K562 (cell line): Measurements from ENCODE around the gene PI4K2A. TPM values are rescaled to one million over a fixed set of nuclear protein-coding genes. Genes with fewer than 3 reads are reported as not detected.

ENCODE experiments used
- EGR1 ChIP-seq: fragments of 450-650 bp; conservative IDR thresholded peaks from 2 replicates; pipeline ENCODE4 v1.6.1; 2017; ENCODE audit warnings: mild to moderate bottlenecking
- GTF2A2 ChIP-seq: IDR thresholded peaks from 2 replicates; pipeline ENCODE4 v1.6.1; 2016; ENCODE audit warnings: mild to moderate bottlenecking, missing genetic modification characterization, missing compliant biosample characterization
- HLTF ChIP-seq: fragments of 450-650 bp; IDR thresholded peaks from 2 replicates; pipeline ENCODE4 v1.6.1; 2016
- ILK ChIP-seq: fragments of 450-650 bp; IDR thresholded peaks from 2 replicates; pipeline ENCODE4 v1.6.1; 2016; ENCODE audit warnings: missing genetic modification characterization, low read depth, mild to moderate bottlenecking, missing compliant biosample characterization, moderate library complexity, borderline replicate concordance
- KAT8 ChIP-seq: fragments of 450-650 bp; IDR thresholded peaks from 2 replicates; pipeline ENCODE4 v1.6.1; 2016; ENCODE audit warnings: low read depth, mild to moderate bottlenecking
- MBD2 ChIP-seq: sonication (generic); IDR thresholded peaks from 2 replicates; pipeline ENCODE4 v1.6.1; 2016; ENCODE audit warnings: low read depth, borderline replicate concordance
- NCOR1 ChIP-seq: fragments of 450-650 bp; IDR thresholded peaks from 2 replicates; pipeline ENCODE4 v1.6.1; 2016; ENCODE audit warnings: mild to moderate bottlenecking, moderate library complexity
- PCBP2 ChIP-seq: fragments of 200-400 bp; formaldehyde crosslinking; IDR thresholded peaks from 2 replicates; pipeline ENCODE4 v1.6.1; 2018; ENCODE audit warnings: low read length, low read depth, mild to moderate bottlenecking, moderate library complexity; ENCODE audit not compliant: poor library complexity, severe bottlenecking
- PHF8 ChIP-seq: fragments of 200-600 bp; sonication (generic); IDR thresholded peaks from 2 replicates; pipeline ENCODE4 v1.6.1; 2012; ENCODE audit warnings: mixed run types, mild to moderate bottlenecking, inconsistent platforms, low read length, moderate library complexity, borderline replicate concordance
- TCF3 ChIP-seq: sonication (generic); formaldehyde crosslinking; IDR thresholded peaks from 2 replicates; pipeline ENCODE4 v1.4.0; 2020; ENCODE audit warnings: mild to moderate bottlenecking, missing genetic modification reagents
- ZNF253 ChIP-seq: fragments of 250-450 bp; sonication (Bioruptor Pico); conservative IDR thresholded peaks from 2 replicates; pipeline ENCODE4 v1.6.1; 2021; ENCODE audit warnings: mild to moderate bottlenecking
- ZNF57 ChIP-seq: fragments of 450-650 bp; formaldehyde crosslinking; IDR thresholded peaks from 2 replicates; pipeline ENCODE4 v1.4.0; 2020; ENCODE audit warnings: mild to moderate bottlenecking, moderate library complexity
- ZNF780A ChIP-seq: fragments of 250-450 bp; sonication (Bioruptor Pico); IDR thresholded peaks from 2 replicates; pipeline ENCODE4 v1.5.0; 2021; ENCODE audit warnings: mild to moderate bottlenecking
- polyA plus RNA-seq, 8 experiments: library from polyadenylated mRNA; depleted of rRNA in 4 of 8; stranded (reverse) in 5 of 8; unstranded in 3 of 8; fragments of >200 nt; fragmentation: Nextera tagmentation in 2 of 8; fragmentation: Illumina TruSeq in 1 of 8; extraction: Ambion mirVana in 2 of 8; extraction: Trizol in 1 of 8; gene quantifications; 2 replicates each; pipeline versions ENCODE4 v1.2.1 to v1.2.3, GENCODE V29; 2011 to 2014; ENCODE audit warnings: inconsistent platforms in 1 of 8, missing spikeins in 1 of 8
- total RNA-seq, 7 experiments: library from RNA; depleted of rRNA in 6 of 7; stranded (reverse); fragments of >200 nt in 6 of 7; fragmentation: Illumina TruSeq in 2 of 7; extraction: Trizol in 2 of 7; gene quantifications; 2 replicates each; pipeline versions ENCODE4 v1.2.1 to v1.2.3, GENCODE V29; 2011 to 2021; ENCODE audit warnings: low replicate concordance in 1 of 7
- TF ChIP-seq, protein P1 (sequence below): fragments of 450-650 bp; IDR thresholded peaks from 2 replicates; pipeline ENCODE4 v1.6.1; 2017; ENCODE audit warnings: antibody characterized with exemption, mild to moderate bottlenecking
- TF ChIP-seq, protein P2 (sequence below), 2 experiments: fragments of 450-650 bp in 1 of 2; sonication (generic) in 1 of 2; formaldehyde crosslinking in 1 of 2; IDR thresholded peaks; 2 replicates each; pipeline versions ENCODE4 v1.7.1 to v1.9.0; 2016 to 2022; ENCODE audit warnings: inconsistent platforms in 1 of 2, mild to moderate bottlenecking in 1 of 2, missing genetic modification reagents in 1 of 2

Gene PI4K2A
- total and polyA plus RNA-seq, 9 of the 15 experiments (the other 6 are each of a cell fraction or from before 2014, with no cell fraction given): 4.4 to 28.4 (median 16.5) TPM

DNA sequence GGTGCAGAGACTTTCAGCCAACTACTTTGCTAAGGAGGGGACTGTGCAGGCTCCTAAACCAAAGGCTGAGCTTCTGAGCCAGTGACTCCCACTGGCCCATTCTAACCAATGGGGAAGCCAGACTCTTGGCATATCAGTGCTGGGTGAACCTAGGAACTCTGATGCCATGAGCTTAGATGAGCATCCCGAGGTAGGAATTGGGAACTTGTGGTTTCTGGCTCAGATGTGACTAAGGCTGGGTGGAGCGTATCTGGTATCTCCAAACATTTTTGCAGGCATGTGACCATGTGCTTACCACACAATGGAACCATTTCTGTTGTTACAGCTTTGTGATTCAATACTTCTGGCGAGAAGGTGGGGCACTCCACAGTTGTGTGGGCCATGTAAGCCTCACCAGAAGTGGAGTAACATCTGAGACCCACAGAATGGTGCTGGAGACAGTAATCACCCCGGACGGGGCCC is 49.1 kb downstream of the PI4K2A start (continued):
- TF ChIP-seq, protein P1, sequence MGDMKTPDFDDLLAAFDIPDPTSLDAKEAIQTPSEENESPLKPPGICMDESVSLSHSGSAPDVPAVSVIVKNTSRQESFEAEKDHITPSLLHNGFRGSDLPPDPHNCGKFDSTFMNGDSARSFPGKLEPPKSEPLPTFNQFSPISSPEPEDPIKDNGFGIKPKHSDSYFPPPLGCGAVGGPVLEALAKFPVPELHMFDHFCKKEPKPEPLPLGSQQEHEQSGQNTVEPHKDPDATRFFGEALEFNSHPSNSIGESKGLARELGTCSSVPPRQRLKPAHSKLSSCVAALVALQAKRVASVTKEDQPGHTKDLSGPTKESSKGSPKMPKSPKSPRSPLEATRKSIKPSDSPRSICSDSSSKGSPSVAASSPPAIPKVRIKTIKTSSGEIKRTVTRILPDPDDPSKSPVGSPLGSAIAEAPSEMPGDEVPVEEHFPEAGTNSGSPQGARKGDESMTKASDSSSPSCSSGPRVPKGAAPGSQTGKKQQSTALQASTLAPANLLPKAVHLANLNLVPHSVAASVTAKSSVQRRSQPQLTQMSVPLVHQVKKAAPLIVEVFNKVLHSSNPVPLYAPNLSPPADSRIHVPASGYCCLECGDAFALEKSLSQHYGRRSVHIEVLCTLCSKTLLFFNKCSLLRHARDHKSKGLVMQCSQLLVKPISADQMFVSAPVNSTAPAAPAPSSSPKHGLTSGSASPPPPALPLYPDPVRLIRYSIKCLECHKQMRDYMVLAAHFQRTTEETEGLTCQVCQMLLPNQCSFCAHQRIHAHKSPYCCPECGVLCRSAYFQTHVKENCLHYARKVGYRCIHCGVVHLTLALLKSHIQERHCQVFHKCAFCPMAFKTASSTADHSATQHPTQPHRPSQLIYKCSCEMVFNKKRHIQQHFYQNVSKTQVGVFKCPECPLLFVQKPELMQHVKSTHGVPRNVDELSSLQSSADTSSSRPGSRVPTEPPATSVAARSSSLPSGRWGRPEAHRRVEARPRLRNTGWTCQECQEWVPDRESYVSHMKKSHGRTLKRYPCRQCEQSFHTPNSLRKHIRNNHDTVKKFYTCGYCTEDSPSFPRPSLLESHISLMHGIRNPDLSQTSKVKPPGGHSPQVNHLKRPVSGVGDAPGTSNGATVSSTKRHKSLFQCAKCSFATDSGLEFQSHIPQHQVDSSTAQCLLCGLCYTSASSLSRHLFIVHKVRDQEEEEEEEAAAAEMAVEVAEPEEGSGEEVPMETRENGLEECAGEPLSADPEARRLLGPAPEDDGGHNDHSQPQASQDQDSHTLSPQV: peak; percentile 83
- TF ChIP-seq ZNF253 (CRISPR knock-in tag) (no peak), ZNF780A (no peak), TCF3 (peak; percentile 15; the same call in 1 of the 2 replicates), GTF2A2 (tag) (no peak), NCOR1 (no peak), PCBP2 (no peak), ILK (tag) (no peak), ZNF57 (CRISPR knock-in tag) (no peak), PHF8 (no peak), KAT8 (no peak), HLTF (no peak), MBD2 (no peak), EGR1 (no peak)
- TF ChIP-seq, protein P2, sequence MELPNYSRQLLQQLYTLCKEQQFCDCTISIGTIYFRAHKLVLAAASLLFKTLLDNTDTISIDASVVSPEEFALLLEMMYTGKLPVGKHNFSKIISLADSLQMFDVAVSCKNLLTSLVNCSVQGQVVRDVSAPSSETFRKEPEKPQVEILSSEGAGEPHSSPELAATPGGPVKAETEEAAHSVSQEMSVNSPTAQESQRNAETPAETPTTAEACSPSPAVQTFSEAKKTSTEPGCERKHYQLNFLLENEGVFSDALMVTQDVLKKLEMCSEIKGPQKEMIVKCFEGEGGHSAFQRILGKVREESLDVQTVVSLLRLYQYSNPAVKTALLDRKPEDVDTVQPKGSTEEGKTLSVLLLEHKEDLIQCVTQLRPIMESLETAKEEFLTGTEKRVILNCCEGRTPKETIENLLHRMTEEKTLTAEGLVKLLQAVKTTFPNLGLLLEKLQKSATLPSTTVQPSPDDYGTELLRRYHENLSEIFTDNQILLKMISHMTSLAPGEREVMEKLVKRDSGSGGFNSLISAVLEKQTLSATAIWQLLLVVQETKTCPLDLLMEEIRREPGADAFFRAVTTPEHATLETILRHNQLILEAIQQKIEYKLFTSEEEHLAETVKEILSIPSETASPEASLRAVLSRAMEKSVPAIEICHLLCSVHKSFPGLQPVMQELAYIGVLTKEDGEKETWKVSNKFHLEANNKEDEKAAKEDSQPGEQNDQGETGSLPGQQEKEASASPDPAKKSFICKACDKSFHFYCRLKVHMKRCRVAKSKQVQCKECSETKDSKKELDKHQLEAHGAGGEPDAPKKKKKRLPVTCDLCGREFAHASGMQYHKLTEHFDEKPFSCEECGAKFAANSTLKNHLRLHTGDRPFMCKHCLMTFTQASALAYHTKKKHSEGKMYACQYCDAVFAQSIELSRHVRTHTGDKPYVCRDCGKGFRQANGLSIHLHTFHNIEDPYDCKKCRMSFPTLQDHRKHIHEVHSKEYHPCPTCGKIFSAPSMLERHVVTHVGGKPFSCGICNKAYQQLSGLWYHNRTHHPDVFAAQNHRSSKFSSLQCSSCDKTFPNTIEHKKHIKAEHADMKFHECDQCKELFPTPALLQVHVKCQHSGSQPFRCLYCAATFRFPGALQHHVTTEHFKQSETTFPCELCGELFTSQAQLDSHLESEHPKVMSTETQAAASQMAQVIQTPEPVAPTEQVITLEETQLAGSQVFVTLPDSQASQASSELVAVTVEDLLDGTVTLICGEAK (IDR thresholded peaks at IDR 0.05): no peak
- TF ChIP-seq, protein P2 (CRISPR knock-in tag; IDR thresholded peaks at IDR 0.05): no peak
